HG02623 (cell line): ENCODE measurements around the gene ITSN2.
"Not testable (repeated sequence)": the region's sequence is repeated elsewhere in the genome, so short reads cannot be mapped to it uniquely, and the experiment has no call there.

Experiments used
- ATAC-seq: cut with Tn5 transposase; IDR thresholded peaks from one replicate; pipeline ENCODE4 v1.9.1; 2021; ENCODE audit warnings: moderate library complexity; ENCODE audit not compliant: unreplicated experiment

ITSN2 gene

GRCh38 chr2:24363301-24363700 lies 3.0 kb upstream of the ITSN2 start:
- ATAC-seq: no peak

GRCh38 chr2:24362253-24362652 lies 1.9 kb upstream of the ITSN2 start:
- no peak for ATAC-seq

GRCh38 chr2:24360963-24361330 lies 611 bp upstream of the ITSN2 start:
- no peak for ATAC-seq

- no peak for ATAC-seq
Measured at GRCh38 chr2:24359129-24360049, 947 bp downstream of the ITSN2 start.

GRCh38 chr2:24357767-24358166 lies 2.6 kb downstream of the ITSN2 start:
- not testable (repeated sequence) for ATAC-seq

- not testable (repeated sequence) for ATAC-seq
Measured at GRCh38 chr2:24357115-24357514, 3.2 kb downstream of the ITSN2 start.

- no peak for ATAC-seq
Measured at GRCh38 chr2:24354957-24355356, 5.4 kb downstream of the ITSN2 start.

- no peak for ATAC-seq
Measured at GRCh38 chr2:24354395-24354794, 5.9 kb downstream of the ITSN2 start.

- no peak for ATAC-seq
Measured at GRCh38 chr2:24353973-24354372, 6.4 kb downstream of the ITSN2 start.

- no peak for ATAC-seq
Measured at GRCh38 chr2:24353364-24353763, 7.0 kb downstream of the ITSN2 start.

- ATAC-seq: no peak
Measured at GRCh38 chr2:24352664-24353063, 7.7 kb downstream of the ITSN2 start.

GRCh38 chr2:24351981-24352380 lies 8.4 kb downstream of the ITSN2 start:
- no peak for ATAC-seq

GRCh38 chr2:24351627-24351938 lies 8.8 kb downstream of the ITSN2 start:
- ATAC-seq: no peak

GRCh38 chr2:24350826-24351626 lies 9.3 kb downstream of the ITSN2 start:
- no peak for ATAC-seq

GRCh38 chr2:24349097-24349496 lies 11.2 kb downstream of the ITSN2 start:
- ATAC-seq: no peak

GRCh38 chr2:24345937-24346336 lies 14.4 kb downstream of the ITSN2 start:
- no peak for ATAC-seq

GRCh38 chr2:24343225-24343882 lies 17.0 kb downstream of the ITSN2 start:
- no peak for ATAC-seq

GRCh38 chr2:24342110-24342910 lies 18.0 kb downstream of the ITSN2 start:
- ATAC-seq: no peak

GRCh38 chr2:24339856-24340262 lies 20.5 kb downstream of the ITSN2 start:
- ATAC-seq: no peak

GRCh38 chr2:24339098-24339497 lies 21.2 kb downstream of the ITSN2 start:
- ATAC-seq: not testable (repeated sequence)

- no peak for ATAC-seq
Measured at GRCh38 chr2:24337890-24338289, 22.4 kb downstream of the ITSN2 start.
